ENCODE measurements around the gene TMUB1.

The TMUB1 gene

DNA sequence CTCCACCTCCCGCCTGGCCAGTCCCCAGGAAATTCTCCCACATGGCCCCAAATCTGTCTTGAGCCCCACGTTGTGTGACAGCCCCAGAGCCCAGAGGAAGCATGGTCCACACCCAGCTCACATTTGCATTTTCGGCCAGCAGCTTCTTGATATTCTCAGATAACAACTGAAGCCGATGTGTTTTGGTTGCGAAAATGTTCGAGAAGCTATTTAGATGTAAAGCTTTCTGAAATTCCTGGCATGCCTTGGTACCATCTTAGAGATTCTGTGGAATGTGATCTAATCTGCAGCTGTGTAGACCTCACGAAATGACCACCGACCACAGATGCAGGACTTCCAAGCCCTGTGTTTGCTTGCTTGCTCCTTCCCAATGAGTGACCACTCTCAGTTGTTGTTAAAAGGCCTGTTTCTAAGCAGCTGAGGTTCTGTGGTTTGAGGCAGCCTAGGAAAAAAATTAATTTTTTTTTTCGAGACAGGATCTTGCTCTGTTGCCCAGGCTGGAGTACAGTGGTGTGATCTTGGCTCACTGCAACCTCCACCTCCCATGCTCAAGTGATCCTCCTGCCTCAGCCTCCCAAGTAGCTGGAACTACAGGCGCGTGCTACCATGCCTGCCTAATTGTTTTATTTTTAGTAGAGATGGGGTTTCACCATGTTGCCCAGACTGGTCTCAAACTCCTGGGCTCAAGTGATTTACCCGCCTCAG lies 15.1 kb downstream of the TMUB1 start:
- DNase-seq, result no peak

GRCh38 chr7:151066273-151066974 lies 16.9 kb downstream of the TMUB1 start:
- no peak for DNase-seq

DNA sequence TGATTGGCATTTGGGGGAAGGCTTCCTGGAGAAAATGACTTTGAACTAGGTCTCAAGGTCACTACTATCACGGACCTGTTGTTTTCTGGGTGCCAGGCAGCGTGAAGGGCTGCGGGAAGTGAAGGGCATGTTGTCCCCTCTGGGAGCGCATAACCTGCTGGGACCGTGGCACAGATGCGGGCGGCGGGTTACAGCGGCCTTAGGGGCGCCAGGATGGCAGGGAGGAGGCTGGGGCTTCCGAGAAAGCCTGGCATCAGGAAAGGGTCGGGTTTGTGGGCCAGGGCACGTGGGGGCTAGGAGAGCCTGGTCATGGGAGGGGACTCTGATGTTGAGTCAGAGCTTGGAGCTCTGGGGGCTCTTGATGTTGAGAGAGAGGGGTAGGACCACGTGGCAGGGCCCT lies 17.8 kb downstream of the TMUB1 start:
- no peak for DNase-seq

DNA sequence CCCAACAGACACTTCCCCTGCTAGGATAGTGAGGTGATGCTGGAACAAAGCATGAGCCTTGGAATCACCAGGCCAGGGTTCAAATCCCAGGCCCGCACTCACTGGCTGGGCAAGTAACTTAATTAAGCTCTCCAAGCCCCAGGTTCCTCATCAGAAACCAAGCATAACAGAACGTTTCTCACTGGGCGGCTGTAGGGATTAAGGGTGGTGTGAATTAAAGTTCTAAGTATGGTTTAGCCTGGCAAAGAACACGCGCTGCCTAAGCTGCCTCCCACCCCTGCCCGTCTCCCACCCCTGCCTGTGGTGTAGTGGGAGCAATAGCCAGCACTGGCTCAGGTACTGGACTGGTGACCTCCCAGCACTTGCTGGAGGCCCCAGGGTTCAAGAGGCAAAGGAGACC lies 18.3 kb downstream of the TMUB1 start:
- DNase-seq, result no peak

DNA sequence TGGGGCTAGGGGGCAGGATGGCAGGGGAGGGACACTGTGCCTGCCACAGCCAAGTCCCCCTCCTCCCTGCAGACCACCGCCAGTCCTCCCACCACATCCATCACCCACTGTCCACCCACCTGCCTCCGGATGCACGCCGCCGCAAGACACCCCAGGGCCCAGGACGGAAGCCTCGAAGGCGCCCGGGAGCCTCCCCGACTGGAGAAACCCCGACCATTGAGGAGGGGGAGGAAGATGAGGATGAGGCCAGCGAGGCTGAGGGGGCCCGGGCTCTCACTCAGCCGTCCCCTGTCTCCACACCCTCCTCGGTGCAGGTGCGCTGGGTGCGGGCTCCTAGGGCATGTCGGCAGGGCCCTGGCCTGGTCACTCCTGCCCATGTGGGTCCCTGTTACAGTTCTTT lies 18.8 kb downstream of the TMUB1 start:
- no peak for DNase-seq

GRCh38 chr7:151063212-151063561 lies 20.1 kb downstream of the TMUB1 start:
- no peak for DNase-seq

GRCh38 chr7:151062399-151063211 lies 20.7 kb downstream of the TMUB1 start:
- no peak for DNase-seq

- DNase-seq, result no peak
Measured at GRCh38 chr7:151062111-151062398, 21.2 kb downstream of the TMUB1 start.

DNA sequence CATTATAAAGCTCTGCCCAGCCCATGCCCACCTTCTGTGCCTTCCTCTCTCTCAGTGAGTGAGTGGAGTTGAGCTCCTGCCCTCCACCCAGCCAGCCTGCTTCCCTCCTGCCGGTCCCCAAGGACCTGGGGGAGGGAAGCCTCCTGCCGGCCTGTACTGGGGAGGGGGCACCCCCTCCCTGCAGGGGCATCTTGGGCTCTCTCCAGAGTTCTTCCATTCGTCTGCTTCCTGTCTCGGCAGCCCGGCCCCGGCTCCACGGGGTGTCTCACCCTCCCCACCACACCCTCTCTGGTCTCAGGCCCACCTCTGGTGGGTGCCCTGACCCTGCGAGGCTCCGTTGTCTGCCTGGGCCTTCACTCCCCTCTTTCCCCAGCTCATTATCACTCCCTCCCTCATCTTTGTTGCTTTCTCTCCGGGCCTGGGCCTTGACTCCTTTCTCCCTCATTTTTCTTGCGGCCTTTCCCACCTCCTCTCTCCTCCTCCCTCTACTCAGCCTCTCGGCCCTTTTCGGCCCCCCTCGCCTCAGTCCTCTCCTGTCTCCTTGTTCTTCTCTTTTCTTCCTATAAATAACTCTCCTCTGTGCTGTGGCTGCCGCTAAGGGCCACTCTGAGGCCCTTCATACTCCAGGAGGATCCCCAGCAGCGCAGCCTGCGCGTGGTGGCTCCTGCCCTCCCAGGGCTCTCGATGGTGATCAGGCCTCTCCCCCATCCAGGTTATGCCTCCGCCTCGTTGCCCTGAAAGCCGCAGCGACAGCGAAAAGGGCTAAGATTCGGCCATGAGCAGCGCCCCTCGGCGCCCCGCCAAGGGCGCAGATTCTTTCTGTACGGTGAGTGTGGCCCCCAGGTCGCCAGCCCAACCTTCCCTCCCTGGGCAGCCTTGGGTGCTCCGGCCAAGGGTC lies 21.8 kb downstream of the TMUB1 start:
- DNase-seq, result no peak

- DNase-seq, result peak in 3 of 4 experiments; percentile 19 to 37 (median 35)
Measured at GRCh38 chr7:151060416-151061212, 22.7 kb downstream of the TMUB1 start.

DNA sequence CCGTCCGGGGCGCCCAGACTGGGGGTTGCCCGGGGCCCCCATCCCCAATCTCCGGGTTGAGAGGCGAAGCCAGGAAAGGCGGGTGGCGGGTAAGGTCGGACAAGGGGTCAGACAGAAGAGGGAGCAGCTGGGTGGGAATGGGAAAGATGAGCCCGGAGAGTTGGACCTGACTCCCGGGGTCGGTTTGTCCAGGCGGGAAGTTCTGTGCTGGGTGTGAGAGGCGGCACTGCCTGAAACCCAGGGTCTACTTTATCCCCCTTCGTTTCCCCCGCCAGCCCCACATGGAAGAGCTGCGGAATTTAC lies 23.2 kb downstream of the TMUB1 start:
- DNase-seq, result peak in 1 of 4 experiments; percentile 18

DNA sequence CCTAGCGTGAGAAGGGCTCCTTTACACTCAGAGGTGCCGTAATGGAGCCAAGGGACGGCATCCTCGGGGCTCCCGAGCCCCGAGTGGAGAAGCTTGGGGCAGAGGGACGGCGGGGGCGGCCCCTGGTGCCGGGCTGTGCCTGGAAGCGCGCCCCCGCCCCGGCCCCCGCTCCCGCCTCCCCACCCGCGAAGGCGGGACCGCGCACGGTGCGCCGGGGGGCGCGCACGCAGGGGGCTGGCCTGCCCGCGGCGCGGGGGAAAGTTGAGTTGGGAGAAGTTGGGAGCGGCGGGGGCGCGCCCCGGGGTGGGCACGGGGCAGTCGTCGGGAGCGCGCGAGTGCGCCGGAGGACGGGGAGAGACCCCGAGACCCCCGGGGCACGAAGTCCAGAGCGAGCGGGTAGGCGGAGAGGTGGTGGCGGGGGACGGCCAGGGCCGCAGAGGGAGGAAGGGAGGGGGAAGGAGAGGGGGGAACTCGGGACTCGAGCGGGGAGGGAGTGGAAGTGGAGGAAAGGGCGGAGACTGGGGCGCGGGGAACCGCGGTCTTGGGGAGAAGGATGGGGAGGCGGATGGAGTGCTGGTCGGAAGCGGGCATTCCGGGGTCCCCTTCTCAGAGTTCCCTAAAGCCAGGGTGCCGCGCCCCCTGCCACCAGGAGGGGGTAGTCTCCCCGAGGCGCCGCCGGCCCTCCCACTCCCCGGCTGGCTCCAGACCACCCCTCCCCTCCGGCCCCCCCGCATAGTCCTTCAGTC lies 23.8 kb downstream of the TMUB1 start, which contains the start of gene SLC4A2:
TSS of gene SLC4A2 (plus strand) at position 223 of the 746 bp plus-strand sequence. CDS start 2,399 bp downstream, outside the sequence.
- peak; percentile 67 to 92 (median 81) for DNase-seq

GRCh38 chr7:151058781-151059366 lies 24.4 kb downstream of the TMUB1 start:
- DNase-seq, result peak; percentile 28 to 38 (median 33)

GRCh38 chr7:151057989-151058780 lies 25.1 kb downstream of the TMUB1 start:
- DNase-seq, result peak; percentile 98 to 99 (median 99)

- DNase-seq, result peak in 3 of 4 experiments; percentile 37 to 56 (median 40)
Measured at GRCh38 chr7:151057506-151057988, 25.7 kb downstream of the TMUB1 start, which contains the start of gene CDK5. CDK5 (minus strand) TSS chr7:151057897; CDS start chr7:151057848, 49 bp downstream.

DNA sequence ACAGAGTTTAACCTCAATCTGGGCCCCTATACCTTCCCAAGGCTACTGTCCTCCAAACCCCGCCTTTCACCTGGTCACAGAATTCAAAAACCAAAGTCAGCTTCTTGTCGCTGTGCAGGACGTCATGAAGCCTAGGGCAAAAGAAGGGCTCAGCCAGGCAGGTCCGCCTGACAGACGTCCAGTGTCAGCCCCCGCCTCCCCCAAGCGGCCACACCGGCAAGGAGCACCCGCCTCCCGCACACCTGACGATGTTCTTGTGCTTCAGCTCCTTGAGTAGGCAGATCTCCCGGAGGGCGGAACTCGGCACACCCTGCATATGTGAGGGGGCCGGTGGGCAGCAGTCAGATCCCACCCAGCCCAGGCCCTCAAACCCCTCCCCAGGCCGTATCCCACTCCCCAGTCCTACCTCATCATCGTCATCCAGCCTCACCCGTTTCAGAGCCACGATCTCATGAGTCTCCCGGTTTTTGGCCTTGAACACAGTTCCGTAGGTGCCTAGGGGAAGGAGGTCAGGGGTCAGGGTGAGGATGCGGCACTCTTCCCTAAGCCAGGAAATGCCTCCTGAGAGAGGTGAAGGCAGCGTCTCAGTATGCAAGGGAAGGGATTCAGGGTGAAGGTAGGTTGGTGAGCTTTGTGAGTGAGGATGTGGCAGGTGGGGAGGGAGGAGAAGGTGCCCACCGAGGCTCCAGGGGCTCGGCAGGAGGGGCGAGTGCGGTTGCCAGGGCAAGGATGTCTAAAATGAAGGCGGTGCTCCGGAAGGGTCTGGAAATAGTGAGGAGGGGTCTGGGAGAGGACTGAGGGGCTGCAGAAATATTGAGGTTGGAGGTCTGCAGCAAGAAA lies 26.4 kb downstream of the TMUB1 start:
- no peak for DNase-seq

- DNase-seq, result no peak
Measured at GRCh38 chr7:151056283-151056665, 27.0 kb downstream of the TMUB1 start.

DNA sequence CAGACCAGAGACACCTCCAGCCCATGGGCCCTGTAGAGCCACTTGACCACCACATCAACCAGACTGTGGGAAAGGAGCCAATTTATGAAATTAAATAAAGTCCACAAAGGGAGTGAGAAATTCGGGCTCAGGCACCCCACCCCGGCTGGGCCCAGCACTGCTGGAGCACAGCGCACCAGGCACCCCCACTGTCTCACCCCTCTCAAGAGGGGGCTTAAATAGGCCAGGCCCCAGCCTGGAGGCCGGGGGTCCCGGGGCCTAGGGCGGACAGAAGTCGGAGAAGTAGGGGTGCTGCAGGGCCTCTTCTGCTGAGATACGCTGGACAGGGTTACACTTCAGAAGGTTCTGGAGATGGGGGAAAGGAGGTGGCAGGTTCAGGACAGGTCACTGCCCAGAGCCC lies 29.5 kb downstream of the TMUB1 start:
- DNase-seq, result no peak

GRCh38 chr7:151053096-151053495 lies 30.2 kb downstream of the TMUB1 start:
- peak; percentile 44 to 77 (median 64) for DNase-seq
